Immature natural killer cell (primary cell): ENCODE measurements around the gene VPS37C. TPM values are rescaled to one million over a fixed set of nuclear protein-coding genes. Genes with fewer than 3 reads are reported as not detected.
A peak's percentile ranks its signal among the peaks of the same experiment; 100 is the strongest.

Experiments used
- DNase-seq, 3 donors: peaks; one replicate each; pipeline ENCODE4 v3.0.0; 2022; ENCODE audit warnings: mixed read lengths in 1 of 3
- H3K27ac Mint-ChIP-seq, 6 donors: one replicate each; pipeline ENCODE4 v1.8.0; 2020; ENCODE audit warnings: mixed read lengths in 6 of 6, mild to moderate bottlenecking in 5 of 6, inconsistent platforms in 4 of 6, moderate library complexity in 3 of 6
- H3K27me3 Mint-ChIP-seq, 3 donors: one replicate each; pipeline ENCODE4 v1.8.0; 2020 to 2021; ENCODE audit warnings: low read depth in 3 of 3, mild to moderate bottlenecking in 3 of 3, mixed read lengths in 3 of 3, moderate library complexity in 3 of 3, inconsistent platforms in 1 of 3
- H3K36me3 Mint-ChIP-seq, 3 donors: one replicate each; pipeline ENCODE4 v1.8.0; 2020; ENCODE audit warnings: mixed read lengths in 3 of 3, inconsistent platforms in 2 of 3, mild to moderate bottlenecking in 2 of 3
- H3K4me1 Mint-ChIP-seq, 2 donors: one replicate each; pipeline ENCODE4 v1.8.0; 2020; ENCODE audit warnings: inconsistent platforms in 2 of 2, mild to moderate bottlenecking in 2 of 2, mixed read lengths in 2 of 2, moderate library complexity in 1 of 2
- H3K4me3 Mint-ChIP-seq, 5 donors: one replicate each; pipeline ENCODE4 v1.8.0; 2020; ENCODE audit warnings: mild to moderate bottlenecking in 5 of 5, mixed read lengths in 5 of 5, inconsistent platforms in 3 of 5, moderate library complexity in 3 of 5
- H3K9me3 Mint-ChIP-seq, 6 donors: one replicate each; pipeline ENCODE4 v1.8.0; 2020; ENCODE audit warnings: mild to moderate bottlenecking in 6 of 6, mixed read lengths in 6 of 6, inconsistent platforms in 4 of 6, moderate library complexity in 3 of 6
- polyA plus RNA-seq, 3 donors: library from polyadenylated mRNA; unstranded; fragments of 300-500 nt; fragmentation: Illumina TruSeq; gene quantifications; one replicate each; pipeline ENCODE4 v1.2.3, GENCODE V29; 2021

The VPS37C gene
- polyA plus RNA-seq, 3 donors from 2014 or later: 0.36 to 0.95 TPM; not detected in 1

DNA sequence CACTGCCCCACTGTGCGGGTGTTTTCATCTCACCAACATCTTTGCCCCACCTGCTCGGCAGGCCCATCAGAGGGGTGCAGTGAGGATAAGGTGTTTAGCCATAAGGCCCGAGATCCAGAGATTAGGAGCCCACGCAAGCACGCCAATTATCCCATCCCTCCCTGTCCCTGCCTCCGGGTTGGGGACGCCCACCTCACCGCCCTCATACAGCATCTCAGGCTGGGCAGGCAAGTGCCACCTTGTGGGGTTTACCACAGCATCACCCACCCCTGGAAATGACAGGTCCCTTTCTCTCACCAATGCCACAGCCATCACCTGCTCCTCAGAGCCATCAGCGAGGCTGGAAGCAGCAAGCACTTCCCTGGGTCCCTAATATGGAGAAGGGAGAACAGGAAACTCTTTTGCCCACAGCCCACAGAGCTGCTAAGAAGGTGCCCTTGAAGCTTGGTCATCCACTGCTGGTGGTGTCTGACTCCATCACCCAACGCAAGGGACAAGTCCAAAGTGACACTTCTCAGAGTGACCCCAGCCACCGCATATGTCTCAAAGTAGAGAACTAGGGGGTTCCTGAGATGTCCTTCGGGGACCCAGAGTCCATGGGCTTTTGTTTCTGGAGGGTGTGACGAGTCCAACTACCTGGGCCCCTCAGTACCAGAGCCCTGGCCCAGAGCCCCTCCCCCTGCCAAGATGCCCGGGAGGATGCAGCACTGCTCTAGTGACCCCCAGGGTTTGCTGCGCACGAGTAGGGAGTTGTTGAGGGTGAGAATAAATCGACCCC lies 15.8 kb downstream of the VPS37C start:
- Mint-ChIP-seq H3K27ac (peak overlapping the region in 1 of 6 donors; percentile 30), H3K27me3 (no peaks in the 10 kb centered on the region), H3K9me3 (no peaks in the 10 kb centered on the region), H3K36me3 (peaks cover 0 to 4% (median 3%) of the 10 kb centered on the region in 3 donors), H3K4me3 (no peak overlapping the region), H3K4me1 (peaks cover 8 to 28% of the 10 kb centered on the region in 2 donors)
- no peak for DNase-seq

- no peaks in the 10 kb centered on the region for H3K9me3 Mint-ChIP-seq
- H3K27me3 Mint-ChIP-seq: no peaks in the 10 kb centered on the region
- H3K27ac Mint-ChIP-seq: no peak overlapping the region
- DNase-seq: no peak
- H3K4me3 Mint-ChIP-seq: no peak overlapping the region
- H3K36me3 Mint-ChIP-seq: peaks cover 0 to 4% (median 0%) of the 10 kb centered on the region in 3 donors
- peaks cover 2 to 22% of the 10 kb centered on the region in 2 donors for H3K4me1 Mint-ChIP-seq
Observed at GRCh38 chr11:61144511-61145179, 16.6 kb downstream of the VPS37C start.

GRCh38 chr11:61142424-61142823 lies 18.8 kb downstream of the VPS37C start:
- no peak for DNase-seq
- Mint-ChIP-seq H3K27me3 (peaks cover 0 to 2% (median 0%) of the 10 kb centered on the region in 3 donors), H3K27ac (peak overlapping the region in 1 of 6 donors; percentile 10), H3K36me3 (peaks cover 3 to 4% (median 4%) of the 10 kb centered on the region in 3 donors), H3K9me3 (no peaks in the 10 kb centered on the region), H3K4me3 (no peak overlapping the region), H3K4me1 (peaks cover 2 to 13% of the 10 kb centered on the region in 2 donors)

- no peak for DNase-seq
Observed at GRCh38 chr11:61141601-61142028, 19.6 kb downstream of the VPS37C start.

GRCh38 chr11:61140416-61140815 lies 20.8 kb downstream of the VPS37C start:
- Mint-ChIP-seq H3K27ac (no peak overlapping the region), H3K4me3 (no peak overlapping the region), H3K9me3 (no peaks in the 10 kb centered on the region), H3K27me3 (peaks cover 0 to 2% (median 0%) of the 10 kb centered on the region in 3 donors), H3K36me3 (peaks cover 8 to 14% (median 9%) of the 10 kb centered on the region in 3 donors), H3K4me1 (no peaks in the 10 kb centered on the region)
- no peak for DNase-seq

More at GRCh38 chr11:61141601-61142028, 19.6 kb downstream of the VPS37C start:
- Mint-ChIP-seq H3K36me3 (peaks cover 8 to 10% (median 9%) of the 10 kb centered on the region in 3 donors), H3K27ac (no peak overlapping the region), H3K4me3 (no peak overlapping the region), H3K4me1 (peaks cover 0 to 5% of the 10 kb centered on the region in 2 donors), H3K27me3 (peaks cover 0 to 2% (median 0%) of the 10 kb centered on the region in 3 donors), H3K9me3 (no peaks in the 10 kb centered on the region)

GRCh38 chr11:61139387-61139786 lies 21.8 kb downstream of the VPS37C start:
- no peak overlapping the region for H3K27ac Mint-ChIP-seq
- H3K36me3 Mint-ChIP-seq: peaks cover 8 to 10% (median 9%) of the 10 kb centered on the region in 3 donors
- no peaks in the 10 kb centered on the region for H3K4me1 Mint-ChIP-seq
- H3K9me3 Mint-ChIP-seq: no peaks in the 10 kb centered on the region
- H3K4me3 Mint-ChIP-seq: no peak overlapping the region
- no peak for DNase-seq
- peaks cover 0 to 2% (median 0%) of the 10 kb centered on the region in 3 donors for H3K27me3 Mint-ChIP-seq

GRCh38 chr11:61138935-61139334 lies 22.3 kb downstream of the VPS37C start:
- Mint-ChIP-seq H3K9me3 (no peaks in the 10 kb centered on the region), H3K36me3 (peaks cover 9 to 12% (median 10%) of the 10 kb centered on the region in 3 donors), H3K27ac (no peak overlapping the region), H3K27me3 (peaks cover 0 to 2% (median 0%) of the 10 kb centered on the region in 3 donors), H3K4me1 (no peaks in the 10 kb centered on the region), H3K4me3 (no peak overlapping the region)
- no peak for DNase-seq

DNA sequence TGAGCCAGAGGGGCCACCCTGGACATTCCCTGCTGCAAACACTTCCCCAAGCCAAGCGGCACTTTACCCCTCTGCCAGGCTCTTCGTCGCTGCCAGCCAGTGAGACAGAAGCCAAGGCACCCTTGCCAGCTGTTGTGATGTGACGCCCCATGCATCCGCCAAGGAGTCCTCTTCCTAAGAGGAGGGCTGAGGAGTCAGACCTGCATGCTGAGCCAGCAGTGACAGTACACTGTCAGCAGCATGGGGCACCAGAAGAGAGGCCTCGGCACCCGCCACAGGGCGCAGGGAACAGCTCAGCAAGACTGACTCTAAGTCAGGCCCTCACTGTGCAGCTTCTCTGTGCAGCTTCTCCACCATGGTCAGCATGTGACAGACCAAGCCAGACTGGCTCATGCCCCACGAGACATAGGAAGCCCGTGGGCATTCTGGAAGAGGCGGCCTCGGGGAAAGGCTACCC lies 26.4 kb downstream of the VPS37C start:
- peaks cover 9 to 12% (median 10%) of the 10 kb centered on the region in 3 donors for H3K36me3 Mint-ChIP-seq
- H3K27me3 Mint-ChIP-seq: peaks cover 0 to 2% (median 0%) of the 10 kb centered on the region in 3 donors
- H3K9me3 Mint-ChIP-seq: no peaks in the 10 kb centered on the region
- DNase-seq: no peak
- H3K27ac Mint-ChIP-seq: no peak overlapping the region
- H3K4me3 Mint-ChIP-seq: no peak overlapping the region
- peaks cover 3% of the 10 kb centered on the region in 2 donors for H3K4me1 Mint-ChIP-seq

GRCh38 chr11:61133956-61134662 lies 27.1 kb downstream of the VPS37C start:
- H3K9me3 Mint-ChIP-seq: no peaks in the 10 kb centered on the region
- no peak for DNase-seq
- peaks cover 0 to 2% (median 2%) of the 10 kb centered on the region in 3 donors for H3K27me3 Mint-ChIP-seq
- H3K4me3 Mint-ChIP-seq: no peak overlapping the region
- no peak overlapping the region for H3K27ac Mint-ChIP-seq
- peaks cover 9 to 12% (median 10%) of the 10 kb centered on the region in 3 donors for H3K36me3 Mint-ChIP-seq
- peaks cover 5 to 6% of the 10 kb centered on the region in 2 donors for H3K4me1 Mint-ChIP-seq

- H3K27me3 Mint-ChIP-seq: peaks cover 0 to 3% (median 0%) of the 10 kb centered on the region in 3 donors
- H3K36me3 Mint-ChIP-seq: peaks cover 9 to 12% (median 10%) of the 10 kb centered on the region in 3 donors
- H3K9me3 Mint-ChIP-seq: no peaks in the 10 kb centered on the region
- DNase-seq: no peak
- peaks cover 5 to 6% of the 10 kb centered on the region in 2 donors for H3K4me1 Mint-ChIP-seq
- H3K4me3 Mint-ChIP-seq: no peak overlapping the region
- no peak overlapping the region for H3K27ac Mint-ChIP-seq
Observed at GRCh38 chr11:61133145-61133544, 28.1 kb downstream of the VPS37C start.

- Mint-ChIP-seq H3K9me3 (no peaks in the 10 kb centered on the region), H3K36me3 (peaks cover 8 to 14% (median 10%) of the 10 kb centered on the region in 3 donors), H3K27ac (no peak overlapping the region), H3K4me1 (peaks cover 5 to 6% of the 10 kb centered on the region in 2 donors), H3K4me3 (no peak overlapping the region), H3K27me3 (peaks cover 0 to 3% (median 0%) of the 10 kb centered on the region in 3 donors)
- DNase-seq: no peak
Observed at GRCh38 chr11:61132646-61133045, 28.6 kb downstream of the VPS37C start.

GRCh38 chr11:61131998-61132555 lies 29.1 kb downstream of the VPS37C start:
- Mint-ChIP-seq H3K27ac (no peak overlapping the region), H3K36me3 (peaks cover 2 to 9% (median 6%) of the 10 kb centered on the region in 3 donors), H3K27me3 (peaks cover 0 to 3% (median 0%) of the 10 kb centered on the region in 3 donors)

GRCh38 chr11:61131586-61131985 lies 29.6 kb downstream of the VPS37C start:
- Mint-ChIP-seq H3K9me3 (no peaks in the 10 kb centered on the region), H3K4me1 (peaks cover 5 to 6% of the 10 kb centered on the region in 2 donors), H3K27me3 (peaks cover 0 to 3% (median 0%) of the 10 kb centered on the region in 3 donors), H3K27ac (no peak overlapping the region), H3K36me3 (peaks cover 0 to 7% (median 3%) of the 10 kb centered on the region in 3 donors), H3K4me3 (no peak overlapping the region)
- no peak for DNase-seq

More at GRCh38 chr11:61131998-61132555, 29.1 kb downstream of the VPS37C start:
- Mint-ChIP-seq H3K4me1 (peaks cover 5 to 6% of the 10 kb centered on the region in 2 donors), H3K4me3 (no peak overlapping the region), H3K9me3 (no peaks in the 10 kb centered on the region)
- no peak for DNase-seq
